Neuronal stem cell (in vitro differentiated cells): ENCODE data around the gene MTHFD1L.

Experiments used
- DNase-seq: peaks from one replicate; pipeline ENCODE4 v3.0.0-alpha.2; 2013; ENCODE audit warnings: low spot score
- H2AFZ ChIP-seq: one replicate; pipeline ENCODE4 v1.6.1; 2013; ENCODE audit warnings: mild to moderate bottlenecking, low read length, inconsistent platforms
- H2AK5ac ChIP-seq: 2 replicates; pipeline ENCODE4 v1.6.1; 2013; ENCODE audit warnings: low read depth, mild to moderate bottlenecking, inconsistent platforms, low read length, moderate library complexity, mixed read lengths
- H2BK120ac ChIP-seq: 2 replicates; pipeline ENCODE4 v1.6.1; 2013; ENCODE audit warnings: low read depth, mild to moderate bottlenecking, inconsistent platforms, low read length, moderate library complexity, mixed read lengths
- H2BK12ac ChIP-seq: one replicate; pipeline ENCODE4 v1.6.1; 2013; ENCODE audit warnings: low read length, inconsistent platforms
- H2BK15ac ChIP-seq: 2 replicates; pipeline ENCODE4 v1.6.1; 2013; ENCODE audit warnings: mild to moderate bottlenecking, low read length, inconsistent platforms, mixed read lengths
- H2BK5ac ChIP-seq: one replicate; pipeline ENCODE4 v1.6.1; 2013; ENCODE audit warnings: inconsistent platforms, mild to moderate bottlenecking, low read length, moderate library complexity
- H3K14ac ChIP-seq: one replicate; pipeline ENCODE4 v1.6.1; 2013; ENCODE audit warnings: low read length, inconsistent platforms
- H3K18ac ChIP-seq: 2 replicates; pipeline ENCODE4 v1.6.1; 2013; ENCODE audit warnings: low read length, inconsistent platforms
- H3K23ac ChIP-seq: 2 replicates; pipeline ENCODE4 v1.6.1; 2013; ENCODE audit warnings: low read depth, mild to moderate bottlenecking, mixed read lengths, low read length, inconsistent platforms; ENCODE audit not compliant: poor library complexity
- H3K27ac ChIP-seq: replicated peaks from 3 replicates; pipeline ENCODE4 v1.5.1; 2013; ENCODE audit warnings: low read length, inconsistent platforms
- H3K27me3 ChIP-seq, 3 experiments: 2 replicates each; pipeline ENCODE4 v1.6.1; 2013; ENCODE audit warnings: low read length in 3 of 3, mild to moderate bottlenecking in 2 of 3, inconsistent platforms in 1 of 3, low read depth in 1 of 3, mixed read lengths in 1 of 3, moderate library complexity in 1 of 3; ENCODE audit not compliant: control insufficient read depth in 3 of 3, insufficient read depth in 3 of 3
- H3K36me3 ChIP-seq, 2 donors: replicated peaks in 1 of 2; 2 replicates each; pipeline ENCODE4 v1.6.1; 2013; ENCODE audit warnings: low read length in 2 of 2; ENCODE audit not compliant: control insufficient read depth in 2 of 2, insufficient read depth in 2 of 2
- H3K4ac ChIP-seq: 2 replicates; pipeline ENCODE4 v1.6.1; 2013; ENCODE audit warnings: inconsistent platforms, mild to moderate bottlenecking, low read length, moderate library complexity
- H3K4me1 ChIP-seq, 2 donors: 1 replicate in 1 of 2; 2 replicates in 1 of 2; pipeline ENCODE4 v1.6.1; 2013; ENCODE audit warnings: low read length in 2 of 2, low read depth in 1 of 2; ENCODE audit not compliant: control insufficient read depth in 2 of 2, insufficient read depth in 1 of 2
- H3K4me2 ChIP-seq: one replicate; pipeline ENCODE4 v1.6.1; 2013; ENCODE audit warnings: mild to moderate bottlenecking, low read length, inconsistent platforms; ENCODE audit not compliant: insufficient read depth, poor library complexity, severe bottlenecking
- H3K4me3 ChIP-seq, 2 donors: 2 replicates each; pipeline ENCODE4 v1.5.1; 2013; ENCODE audit warnings: low read length in 2 of 2, mild to moderate bottlenecking in 2 of 2, inconsistent platforms in 1 of 2, moderate library complexity in 1 of 2
- H3K79me1 ChIP-seq: one replicate; pipeline ENCODE4 v1.6.1; 2013; ENCODE audit warnings: low read depth, mild to moderate bottlenecking, inconsistent platforms, low read length, moderate library complexity
- H3K9ac ChIP-seq: one replicate; pipeline ENCODE4 v1.6.1; 2013; ENCODE audit warnings: mild to moderate bottlenecking, low read depth, low read length, inconsistent platforms; ENCODE audit not compliant: poor library complexity
- H3K9me3 ChIP-seq, 2 donors: replicated peaks in 1 of 2; 2 replicates each; pipeline versions ENCODE3 to v1.6.1; 2013; ENCODE audit warnings: low read length in 2 of 2, mild to moderate bottlenecking in 2 of 2, inconsistent platforms in 1 of 2, low read depth in 1 of 2, mixed read lengths in 1 of 2, moderate library complexity in 1 of 2; ENCODE audit not compliant: control insufficient read depth in 2 of 2, insufficient read depth in 1 of 2
- H4K8ac ChIP-seq: one replicate; pipeline ENCODE4 v1.6.1; 2013; ENCODE audit warnings: low read depth, mild to moderate bottlenecking, inconsistent platforms, low read length, moderate library complexity
- H4K91ac ChIP-seq: one replicate; pipeline ENCODE4 v1.6.1; 2013; ENCODE audit warnings: low read length, low read depth, mild to moderate bottlenecking, inconsistent platforms; ENCODE audit not compliant: poor library complexity
- WGBS, 2 donors: extraction: QIAGEN DNeasy Blood & Tissue Kit; methylation state at CpG; one replicate each; pipeline ENCODE4 v1.1.7; 2013; ENCODE audit warnings: missing lambda C conversion rate in 2 of 2, mixed read lengths in 1 of 2; ENCODE audit not compliant: insufficient read length in 2 of 2, insufficient replicate concordance in 1 of 2; ENCODE audit errors: extremely low coverage in 2 of 2; 5-methylcytosine and 5-hydroxymethylcytosine counted together

MTHFD1L gene

GRCh38 chr6:151096691-151097606 lies 231.4 kb downstream of the MTHFD1L start:
- H3K4ac ChIP-seq: no peak overlapping the region
- peaks cover 3 to 32% of the 10 kb centered on the region in 2 donors for H3K36me3 ChIP-seq
- H3K4me1 ChIP-seq: peaks cover 4 to 6% of the 10 kb centered on the region in 2 donors

GRCh38 chr6:151098166-151098565 lies 232.7 kb downstream of the MTHFD1L start:
- Histone ChIP-seq H2AFZ (no peak overlapping the region), H2AK5ac (no peak overlapping the region), H2BK15ac (no peak overlapping the region), H3K4ac (no peak overlapping the region), H3K14ac (no peak overlapping the region), H3K18ac (no peak overlapping the region), H2BK12ac (no peak overlapping the region), H3K9me3 (no peaks in the 10 kb centered on the region), H3K27ac (no peak overlapping the region), H3K4me2 (no peak overlapping the region), H2BK5ac (no peak overlapping the region), H3K9ac (no peak overlapping the region), H3K4me1 (peaks cover 4 to 6% of the 10 kb centered on the region in 2 donors), H2BK120ac (no peak overlapping the region), H4K91ac (no peak overlapping the region), H3K36me3 (peaks cover 2 to 31% of the 10 kb centered on the region in 2 donors), H3K4me3 (no peak overlapping the region), H3K27me3 (no peaks in the 10 kb centered on the region), H4K8ac (no peak overlapping the region), H3K23ac (no peak overlapping the region), H3K79me1 (no peaks in the 10 kb centered on the region)
- no peak for DNase-seq
- no CpG with 5 or more reads among the region's 4 CpGs for WGBS, 2 donors

More at GRCh38 chr6:151096691-151097606, 231.4 kb downstream of the MTHFD1L start:
- Histone ChIP-seq H3K23ac (no peak overlapping the region), H2BK5ac (no peak overlapping the region), H2BK12ac (no peak overlapping the region), H3K79me1 (no peaks in the 10 kb centered on the region), H4K91ac (no peak overlapping the region), H3K27me3 (no peaks in the 10 kb centered on the region), H3K4me2 (no peak overlapping the region), H2BK15ac (no peak overlapping the region), H3K4me3 (no peak overlapping the region), H3K9ac (no peak overlapping the region), H3K27ac (no peak overlapping the region), H4K8ac (no peak overlapping the region), H3K14ac (no peak overlapping the region), H3K18ac (no peak overlapping the region), H2BK120ac (no peak overlapping the region), H2AK5ac (no peak overlapping the region), H2AFZ (no peak overlapping the region), H3K9me3 (no peaks in the 10 kb centered on the region)
- no peak for DNase-seq
- WGBS, 2 donors: no CpG with 5 or more reads among the region's 8 CpGs

DNA sequence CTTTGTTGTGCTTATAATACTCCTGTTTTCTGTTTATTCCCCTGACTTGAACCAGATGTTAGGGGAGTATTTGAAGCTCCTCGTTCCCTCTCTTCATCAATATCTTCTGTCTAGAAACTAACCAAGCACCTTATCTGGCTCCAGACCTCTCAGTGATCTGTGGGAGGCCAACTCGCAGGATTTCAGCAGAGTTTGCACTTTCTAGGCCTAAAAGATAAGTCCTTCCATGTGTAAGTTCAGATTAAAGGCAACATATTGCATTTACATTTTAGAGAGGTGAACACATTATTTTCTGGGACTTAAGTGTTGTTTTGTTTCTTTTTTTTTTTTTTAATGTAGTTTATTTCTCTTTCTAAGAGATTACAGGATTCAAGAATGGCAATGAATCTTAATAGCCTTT lies 234.8 kb downstream of the MTHFD1L start:
- Histone ChIP-seq H2AFZ (no peak overlapping the region), H3K18ac (no peak overlapping the region), H3K4me2 (no peak overlapping the region), H3K14ac (no peak overlapping the region), H4K8ac (no peak overlapping the region), H3K23ac (no peak overlapping the region), H3K79me1 (no peaks in the 10 kb centered on the region), H3K27ac (no peak overlapping the region), H2BK15ac (no peak overlapping the region), H4K91ac (no peak overlapping the region), H3K4me1 (peaks cover 4 to 6% of the 10 kb centered on the region in 2 donors), H2BK12ac (no peak overlapping the region), H2BK120ac (no peak overlapping the region), H3K9ac (no peak overlapping the region), H2BK5ac (no peak overlapping the region), H3K4ac (no peak overlapping the region), H3K4me3 (no peak overlapping the region), H3K9me3 (no peaks in the 10 kb centered on the region), H3K27me3 (no peaks in the 10 kb centered on the region), H2AK5ac (no peak overlapping the region), H3K36me3 (peaks cover 2 to 29% of the 10 kb centered on the region in 2 donors)
- WGBS, 2 donors: no CpG with 5 or more reads among the region's 2 CpGs
- no peak for DNase-seq

- Histone ChIP-seq H2BK5ac (no peak overlapping the region), H3K27ac (no peak overlapping the region), H3K23ac (no peak overlapping the region), H2BK12ac (no peak overlapping the region), H3K4ac (no peak overlapping the region), H4K91ac (no peak overlapping the region), H3K4me3 (no peak overlapping the region), H3K18ac (no peak overlapping the region), H3K36me3 (peaks cover 2 to 29% of the 10 kb centered on the region in 2 donors), H2BK120ac (no peak overlapping the region), H3K4me1 (peaks cover 0 to 2% of the 10 kb centered on the region in 2 donors), H3K79me1 (no peaks in the 10 kb centered on the region), H2BK15ac (no peak overlapping the region), H3K27me3 (no peaks in the 10 kb centered on the region), H4K8ac (no peak overlapping the region), H3K9me3 (no peaks in the 10 kb centered on the region), H3K4me2 (no peak overlapping the region), H3K9ac (no peak overlapping the region), H2AK5ac (no peak overlapping the region), H3K14ac (no peak overlapping the region), H2AFZ (no peak overlapping the region)
- WGBS, 2 donors: no CpG with 5 or more reads among the region's 6 CpGs
- no peak for DNase-seq
These were observed 235.8 kb downstream of the MTHFD1L start for GRCh38 chr6:151101161-151101815.
